Measurements from ENCODE around the gene STKLD1. TPM values are rescaled to one million over a fixed set of nuclear protein-coding genes. Genes with fewer than 3 reads are reported as not detected.

The STKLD1 gene
- total RNA-seq, 1 experiment from 2014 or later, result 4.1 TPM

GRCh38 chr9:133420392-133420827 lies 44.2 kb downstream of the STKLD1 start:
- H3K4me2 ChIP-seq (ENCODE audit: low read length), result no peak overlapping the region
- H3K4me1 ChIP-seq (ENCODE audit: insufficient read depth, low read length), result peaks cover 7% of the 10 kb centered on the region; the same call in 1 of the 2 replicates
- peaks cover 3% of the 10 kb centered on the region for H3K36me3 ChIP-seq (ENCODE audit: low read depth, low read length)
- H4K20me1 ChIP-seq (ENCODE audit: low read length), result no peaks in the 10 kb centered on the region
- ATAC-seq (no peak), DNase-seq (no peak)
- intact Hi-C loops (cut with micrococcal nuclease), result no loop called here
- POLR2A ChIA-PET (ENCODE audit: unreplicated experiment), result no interaction called here
- H3K79me2 ChIP-seq (ENCODE audit: low read length), result peaks cover 24% of the 10 kb centered on the region
- no peak for TF ChIP-seq EZH2phosphoT487 (IDR thresholded peaks at IDR 0.05; ENCODE audit: borderline replicate concordance, low read length)
- TF ChIP-seq, protein P1, sequence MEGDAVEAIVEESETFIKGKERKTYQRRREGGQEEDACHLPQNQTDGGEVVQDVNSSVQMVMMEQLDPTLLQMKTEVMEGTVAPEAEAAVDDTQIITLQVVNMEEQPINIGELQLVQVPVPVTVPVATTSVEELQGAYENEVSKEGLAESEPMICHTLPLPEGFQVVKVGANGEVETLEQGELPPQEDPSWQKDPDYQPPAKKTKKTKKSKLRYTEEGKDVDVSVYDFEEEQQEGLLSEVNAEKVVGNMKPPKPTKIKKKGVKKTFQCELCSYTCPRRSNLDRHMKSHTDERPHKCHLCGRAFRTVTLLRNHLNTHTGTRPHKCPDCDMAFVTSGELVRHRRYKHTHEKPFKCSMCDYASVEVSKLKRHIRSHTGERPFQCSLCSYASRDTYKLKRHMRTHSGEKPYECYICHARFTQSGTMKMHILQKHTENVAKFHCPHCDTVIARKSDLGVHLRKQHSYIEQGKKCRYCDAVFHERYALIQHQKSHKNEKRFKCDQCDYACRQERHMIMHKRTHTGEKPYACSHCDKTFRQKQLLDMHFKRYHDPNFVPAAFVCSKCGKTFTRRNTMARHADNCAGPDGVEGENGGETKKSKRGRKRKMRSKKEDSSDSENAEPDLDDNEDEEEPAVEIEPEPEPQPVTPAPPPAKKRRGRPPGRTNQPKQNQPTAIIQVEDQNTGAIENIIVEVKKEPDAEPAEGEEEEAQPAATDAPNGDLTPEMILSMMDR (conservative IDR thresholded peaks at IDR 0.05; ENCODE audit: low read depth, low read length), result no peak
- TF ChIP-seq EZH2 (IDR thresholded peaks at IDR 0.05; ENCODE audit: low read length, unreplicated experiment), result no peak
- no peaks in the 10 kb centered on the region for H3F3A ChIP-seq (ENCODE audit: low read length, unreplicated experiment)
- H3K9ac ChIP-seq (ENCODE audit: low read length), result no peak overlapping the region
- CTCF ChIA-PET, result no interaction called here
- BruUV-seq (replicated peaks), result no TSS peak
- no peak overlapping the region for H3K4me3 ChIP-seq (ENCODE audit: low read length)
- no peaks in the 10 kb centered on the region for H3K9me3 ChIP-seq (ENCODE audit: low read length)
- no peak overlapping the region for H2AFZ ChIP-seq (ENCODE audit: low read length)
- no peaks in the 10 kb centered on the region for H3K27me3 ChIP-seq (ENCODE audit: low read length)
- H3K9me2 ChIP-seq (replicated peaks; ENCODE audit: low read length), result no peaks in the 10 kb centered on the region
- no peak overlapping the region for H3K27ac ChIP-seq (ENCODE audit: low read length)

GRCh38 chr9:133421615-133422542 lies 45.7 kb downstream of the STKLD1 start, which contains the start of gene ADAMTS13:
Gene ADAMTS13 (plus strand): TSS chr9:133422367. CDS start chr9:133422444, 77 bp downstream.
- Histone ChIP-seq H3K9me2 (replicated peaks; ENCODE audit: low read length) (no peaks in the 10 kb centered on the region), H4K20me1 (ENCODE audit: low read length) (no peaks in the 10 kb centered on the region), H3K27me3 (ENCODE audit: low read length) (no peaks in the 10 kb centered on the region), H3K4me3 (ENCODE audit: low read length) (no peak within 1 kb of the TSS), H3K4me2 (ENCODE audit: low read length) (no peak within 1 kb of the TSS), H3K79me2 (ENCODE audit: low read length) (peaks cover 9% of the 10 kb centered on the region), H3F3A (ENCODE audit: low read length, unreplicated experiment) (no peaks in the 10 kb centered on the region), H3K36me3 (ENCODE audit: low read depth, low read length) (no peaks in the 10 kb centered on the region), H2AFZ (ENCODE audit: low read length) (no peak within 1 kb of the TSS), H3K27ac (ENCODE audit: low read length) (no peak within 1 kb of the TSS), H3K9me3 (ENCODE audit: low read length) (no peaks in the 10 kb centered on the region), H3K9ac (ENCODE audit: low read length) (no peak within 1 kb of the TSS), H3K4me1 (ENCODE audit: insufficient read depth, low read length) (no peaks in the 10 kb centered on the region)
- ChIA-PET CTCF (no interaction called here), POLR2A (ENCODE audit: unreplicated experiment) (no interaction called here)
- no peak for TF ChIP-seq EZH2 (IDR thresholded peaks at IDR 0.05; ENCODE audit: low read length, unreplicated experiment)
- TF ChIP-seq, protein P1 (conservative IDR thresholded peaks at IDR 0.05; ENCODE audit: low read depth, low read length), result 0 out of 2 replicates have a peak, but pooled peaks have one; percentile 13
- no peak for DNase-seq
- intact Hi-C loops (cut with micrococcal nuclease), result no loop called here
- no peak for ATAC-seq
- no TSS peak for BruUV-seq (replicated peaks)

- Histone ChIP-seq H3K4me2 (ENCODE audit: low read length) (no peak overlapping the region), H2AFZ (ENCODE audit: low read length) (no peak overlapping the region), H4K20me1 (ENCODE audit: low read length) (no peaks in the 10 kb centered on the region), H3K9me2 (replicated peaks; ENCODE audit: low read length) (no peaks in the 10 kb centered on the region), H3K4me1 (ENCODE audit: insufficient read depth, low read length) (no peaks in the 10 kb centered on the region), H3K9ac (ENCODE audit: low read length) (no peak overlapping the region), H3K36me3 (ENCODE audit: low read depth, low read length) (no peaks in the 10 kb centered on the region), H3F3A (ENCODE audit: low read length, unreplicated experiment) (no peaks in the 10 kb centered on the region), H3K27ac (ENCODE audit: low read length) (no peak overlapping the region), H3K9me3 (ENCODE audit: low read length) (no peaks in the 10 kb centered on the region), H3K4me3 (ENCODE audit: low read length) (no peak overlapping the region), H3K79me2 (ENCODE audit: low read length) (no peaks in the 10 kb centered on the region), H3K27me3 (ENCODE audit: low read length) (no peaks in the 10 kb centered on the region)
- TF ChIP-seq EZH2 (IDR thresholded peaks at IDR 0.05; ENCODE audit: low read length, unreplicated experiment), result no peak
- ChIA-PET POLR2A (ENCODE audit: unreplicated experiment) (no interaction called here), CTCF (interaction anchor here (0.5 kb wide), 1 partner anchor 64 kb away, joined by 4 read pairs; no protein-coding TSS in a partner anchor)
- no peak for DNase-seq
- ATAC-seq, result no peak
- intact Hi-C loops (cut with micrococcal nuclease), result no loop called here
- no TSS peak for BruUV-seq (replicated peaks)
These were observed 47.0 kb downstream of the STKLD1 start for GRCh38 chr9:133423216-133423615.
